Central memory CD4-positive, alpha-beta T cell (primary cell): ENCODE data around the gene ISG20L2.

Experiments
- DNase-seq: peaks from one replicate; pipeline ENCODE4 v3.0.0; 2022

ISG20L2 gene

DNA sequence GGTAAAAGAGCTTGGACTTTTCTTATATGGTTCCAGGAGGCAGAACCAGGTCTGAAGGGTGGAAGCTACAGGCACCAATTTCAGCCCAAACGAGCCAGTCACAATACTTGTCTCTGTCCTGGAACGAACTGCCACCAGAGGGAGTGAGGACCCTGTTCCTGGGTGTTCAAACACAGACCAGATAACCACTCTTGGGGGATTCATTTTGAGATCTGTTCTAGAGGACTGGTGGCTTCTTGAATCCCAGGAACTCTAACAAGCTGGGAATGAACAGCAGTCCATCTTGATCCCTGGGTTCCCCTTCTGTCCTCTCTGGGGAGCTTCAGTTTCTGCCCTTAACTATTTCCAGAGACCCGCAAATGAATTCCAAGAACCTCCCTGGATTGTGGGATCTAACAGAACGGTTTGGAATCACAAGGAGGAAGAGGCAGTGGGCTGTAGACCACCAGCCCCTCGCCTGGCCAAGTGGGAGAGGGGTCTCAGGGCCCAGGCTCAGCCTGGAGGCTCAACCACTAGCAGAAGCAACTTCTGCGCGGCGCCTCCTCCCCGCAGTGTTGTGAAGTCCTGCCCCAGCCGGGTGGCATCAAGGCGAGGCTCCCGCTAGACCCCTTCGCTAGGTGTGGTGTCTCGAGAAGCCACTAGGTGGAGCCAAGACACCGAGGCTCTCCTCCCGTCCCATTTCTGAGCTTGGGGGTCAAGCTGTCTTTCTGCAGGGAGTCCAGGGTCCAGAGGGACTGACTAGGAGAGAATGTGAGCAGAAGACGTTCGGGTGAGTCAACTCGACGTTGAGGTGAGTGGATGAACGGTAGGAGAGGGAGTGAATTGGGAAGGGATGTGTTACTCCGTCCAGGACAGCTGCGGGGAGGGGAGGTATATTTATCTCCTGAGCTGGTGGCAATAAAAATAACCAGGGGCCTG lies 39.3 kb downstream of the ISG20L2 start:
- DNase-seq = peak; percentile 66

DNA sequence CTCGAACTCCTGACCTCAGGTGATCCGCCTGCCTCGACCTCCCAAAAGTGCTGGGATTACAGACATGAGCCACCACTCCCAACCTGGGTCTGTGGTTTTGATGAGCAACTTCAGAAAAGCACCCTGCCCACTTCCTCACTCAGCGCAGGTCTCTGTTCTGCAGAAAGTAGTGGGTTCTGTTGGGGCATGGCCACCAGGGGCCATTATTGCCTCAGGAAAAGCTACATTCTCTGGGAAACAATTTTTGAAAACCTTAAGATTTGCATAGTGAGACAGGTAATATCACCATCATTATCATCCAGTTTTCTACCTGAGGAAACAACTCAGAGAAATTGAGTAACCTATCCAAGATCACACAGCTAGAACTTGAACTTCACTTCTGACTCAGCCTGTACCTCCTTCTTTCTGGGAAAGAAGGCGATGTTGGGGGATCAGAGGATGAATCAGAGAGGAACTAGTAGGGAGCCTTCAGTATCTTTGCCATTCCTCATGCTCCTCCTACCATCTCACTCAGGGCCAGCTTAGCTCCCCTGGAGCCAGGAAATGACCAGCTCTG lies 44.3 kb downstream of the ISG20L2 start:
- DNase-seq = peak; percentile 22

DNA sequence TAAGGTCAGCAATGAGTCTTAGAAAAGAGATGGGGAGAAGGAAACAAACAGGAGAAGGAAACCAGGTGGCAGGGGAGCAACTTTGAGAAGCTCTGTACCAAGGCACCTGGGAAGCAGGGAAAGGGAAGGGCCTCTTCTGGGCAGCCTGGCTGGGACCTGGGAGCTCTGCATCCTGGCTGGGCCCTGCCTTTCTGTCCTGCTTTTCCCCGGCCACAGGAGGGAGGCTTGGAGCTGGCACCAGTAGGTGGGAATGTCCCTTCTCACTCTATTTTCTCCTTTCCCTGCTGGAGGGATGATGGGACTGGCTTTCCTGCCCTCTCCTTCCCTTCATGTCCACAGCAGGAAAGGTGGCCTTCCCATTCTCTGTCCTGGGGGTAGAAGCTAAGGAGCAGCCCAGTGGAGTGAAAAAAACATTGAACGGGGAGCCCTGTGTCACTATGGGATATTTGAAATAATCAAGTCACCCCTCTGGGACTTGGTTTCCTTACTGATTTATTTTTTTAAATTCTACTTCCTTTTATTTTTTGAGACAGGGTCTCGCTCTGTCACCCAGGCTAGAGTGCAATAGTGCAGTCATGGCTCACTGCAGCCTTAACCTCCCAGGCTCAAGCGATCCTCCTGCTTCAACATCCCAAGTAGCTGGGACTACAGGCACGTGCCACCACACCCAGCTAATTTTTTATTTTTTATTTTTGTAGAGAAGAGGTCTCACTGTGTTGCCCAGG lies 46.2 kb downstream of the ISG20L2 start:
- no peak for DNase-seq

GRCh38 chr1:156681196-156681960 lies 47.2 kb downstream of the ISG20L2 start:
- DNase-seq = no peak

DNA sequence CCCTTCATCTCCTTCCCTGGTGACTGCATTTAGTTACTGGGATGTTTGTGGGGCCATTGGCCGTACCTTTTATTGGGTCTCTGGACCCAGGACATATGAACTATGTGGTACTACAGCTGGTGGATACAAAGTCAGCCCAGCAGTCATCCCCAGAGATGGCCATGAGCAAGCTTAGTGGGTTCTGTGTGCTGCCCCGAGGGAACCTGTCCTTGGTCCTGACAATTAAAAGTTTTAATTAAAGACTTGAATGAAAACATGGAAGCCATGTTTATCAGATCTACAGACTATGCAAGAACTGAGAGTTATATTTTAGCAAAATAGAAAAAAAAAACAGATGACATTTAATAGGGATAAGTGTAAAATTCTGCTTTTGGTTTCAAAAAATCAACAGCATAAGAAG lies 48.5 kb downstream of the ISG20L2 start:
- DNase-seq = no peak

DNA sequence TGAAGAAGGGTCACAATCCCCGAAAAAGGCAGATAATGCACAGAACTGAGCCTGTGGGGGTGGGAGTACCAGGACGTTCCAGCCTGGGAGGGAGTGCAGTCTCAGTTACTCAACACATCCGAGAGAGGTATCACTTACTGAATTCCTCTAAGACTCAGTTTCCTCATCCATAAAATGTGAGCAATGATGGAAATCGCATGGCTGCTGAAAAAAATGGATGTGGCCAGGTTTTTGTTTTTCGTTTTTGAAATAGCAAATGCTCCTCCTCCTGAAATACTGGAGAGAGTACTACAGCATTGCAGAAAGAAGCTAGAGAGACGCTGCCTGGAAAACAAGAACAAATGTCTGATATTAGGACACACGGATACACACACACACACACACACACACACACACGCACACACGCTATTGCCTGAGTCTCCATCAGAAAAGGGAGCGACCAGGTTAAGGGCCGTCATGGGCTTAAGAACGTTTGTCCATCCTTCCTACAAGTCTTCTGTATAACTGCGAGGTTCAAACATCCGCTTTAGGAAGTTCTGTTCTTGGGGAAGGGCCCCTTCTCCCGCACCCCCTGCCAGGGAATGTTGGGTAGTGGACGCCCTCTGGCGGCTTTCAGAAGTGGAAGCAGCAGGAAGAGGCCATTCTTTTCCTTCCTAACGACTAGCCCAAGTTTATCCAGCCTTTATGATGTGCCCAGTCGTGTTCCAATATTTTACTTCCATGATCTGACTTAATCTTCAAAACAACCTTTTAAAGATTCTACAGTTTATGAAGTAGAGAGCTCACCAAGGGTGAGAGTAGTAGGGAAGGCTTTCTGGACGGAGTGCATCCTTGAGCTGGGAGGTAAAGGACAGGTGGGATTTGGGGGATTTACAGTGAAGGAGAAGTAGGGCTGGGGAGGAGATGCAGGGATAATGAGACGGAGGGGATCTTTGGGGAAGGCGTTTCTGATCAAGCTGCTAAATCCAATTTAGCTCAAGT lies 50.7 kb downstream of the ISG20L2 start:
- DNase-seq = peak; percentile 19

- DNase-seq = no peak
Observed at GRCh38 chr1:156676820-156677615, 51.5 kb downstream of the ISG20L2 start, which contains the start of gene NES. Gene NES (minus strand): TSS chr1:156677407. CDS start chr1:156677264, 143 bp downstream.

- DNase-seq = no peak
Observed at GRCh38 chr1:156676114-156676819, 52.3 kb downstream of the ISG20L2 start.

- no peak for DNase-seq
Observed at GRCh38 chr1:156675210-156676113, 53.1 kb downstream of the ISG20L2 start.

DNA sequence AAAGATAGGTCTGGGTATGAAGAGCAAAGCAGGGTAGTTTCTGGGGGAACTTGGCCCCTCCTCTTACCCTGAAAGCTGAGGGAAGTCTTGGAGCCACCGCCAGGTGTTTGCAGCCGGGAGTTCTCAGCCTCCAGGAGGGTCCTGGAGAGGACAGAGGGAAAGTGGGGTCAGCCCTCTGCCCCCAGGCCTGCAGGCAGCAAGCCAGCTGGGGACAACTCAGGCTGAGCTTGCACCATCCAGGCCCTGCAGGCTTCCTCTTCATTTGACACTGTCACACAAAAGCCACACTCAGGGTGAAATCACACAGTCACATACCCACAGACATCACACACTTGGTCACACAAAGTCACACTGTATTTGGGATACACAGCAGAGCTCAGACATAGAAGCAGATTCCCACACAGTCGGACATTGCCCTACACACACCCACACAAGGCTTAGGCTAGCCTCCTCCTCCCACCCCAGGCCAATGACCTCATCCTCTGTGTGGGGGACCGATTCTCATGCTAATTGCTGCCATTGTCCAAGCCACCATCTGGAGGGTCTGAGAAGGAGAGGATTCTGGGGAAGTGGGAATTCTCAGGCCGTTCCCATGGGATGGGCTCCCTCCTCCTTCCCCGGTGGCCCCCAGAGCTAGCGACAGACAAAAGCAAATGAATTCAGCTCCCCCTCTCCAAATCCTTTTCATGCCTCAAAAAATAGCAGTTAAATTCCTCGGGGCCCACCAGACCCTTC lies 55.0 kb downstream of the ISG20L2 start:
- DNase-seq = no peak
